ENCODE results near the gene CAPG.

Gene CAPG

GRCh38 chr2:85355521-85355920 is 54.6 kb downstream of the CAPG start:
- no peak for DNase-seq

GRCh38 chr2:85355073-85355410 is 55.1 kb downstream of the CAPG start:
- peak in 1 of 3 donors; percentile 12 for DNase-seq

- DNase-seq = peak; percentile 98 to 100 (median 98)
Observed at GRCh38 chr2:85354286-85355072, 55.7 kb downstream of the CAPG start, which contains the start of the genes ELMOD3 and RETSAT. TSS of gene ELMOD3 (plus strand) at chr2:85354769. CDS start at chr2:85357199, 2,430 bp downstream. TSS of gene RETSAT (minus strand) at chr2:85354528. CDS start at chr2:85354507, 21 bp downstream.

GRCh38 chr2:85353876-85354285 is 56.3 kb downstream of the CAPG start:
- peak in 2 of 3 donors; percentile 7 to 12 for DNase-seq

- DNase-seq = no peak
Observed at GRCh38 chr2:85347599-85347998, 62.6 kb downstream of the CAPG start.
